B cell (primary cell): ENCODE measurements around the gene EGF. TPM values are rescaled to one million over a fixed set of nuclear protein-coding genes. Genes with fewer than 3 reads are reported as not detected.

Source experiments
- ATAC-seq: fragments of 200-7000 bp; cut with Tn5 transposase; one replicate; pipeline ENCODE4 v1.10.0; 2021; ENCODE audit warnings: low read depth, mild to moderate bottlenecking, moderate number of reproducible peaks, moderate library complexity
- CTCF ChIA-PET: fragments of 350-600 bp; sonication (Branson Sonifier 250); formaldehyde crosslinking; loops from one replicate; lab custom pipeline; 2021; ENCODE audit warnings: antibody characterized with exemption, inconsistent platforms; lab: Charles Lee
- POLR2A ChIA-PET: fragments of 350-600 bp; sonication (Branson Sonifier 250); formaldehyde crosslinking; loops from one replicate; lab custom pipeline; 2021; ENCODE audit warnings: antibody characterized with exemption; lab: Charles Lee
- DNase-seq: peaks from one replicate; pipeline ENCODE4 v3.0.0; 2013
- H2AFZ ChIP-seq: 2 replicates; pipeline ENCODE4 v1.6.1; 2012; ENCODE audit warnings: mild to moderate bottlenecking, low read depth, low read length; ENCODE audit not compliant: insufficient read depth, poor library complexity, severe bottlenecking
- H3K27ac ChIP-seq, 2 donors: 1 replicate in 1 of 2; 2 replicates in 1 of 2; pipeline ENCODE4 v1.5.1; 2012 to 2013; ENCODE audit warnings: low read length in 2 of 2, mild to moderate bottlenecking in 2 of 2, moderate library complexity in 1 of 2
- H3K27me3 ChIP-seq, 4 experiments: fragments of 200-600 bp in 1 of 4; sonication (generic) in 1 of 4; replicated peaks in 1 of 4; 1 replicate in 2 of 4; 2 replicates in 2 of 4; pipeline versions ENCODE4 v1.6.1 to v1.7.0; 2013 to 2016; ENCODE audit warnings: low read length in 3 of 4, mild to moderate bottlenecking in 2 of 4, mixed read lengths in 1 of 4, moderate library complexity in 1 of 4; ENCODE audit not compliant: insufficient read depth in 4 of 4, control insufficient read depth in 3 of 4; ENCODE audit errors: control extremely low read depth in 1 of 4
- H3K36me3 ChIP-seq, 2 experiments: replicated peaks in 1 of 2; 1 replicate in 1 of 2; 2 replicates in 1 of 2; pipeline versions ENCODE4 v1.6.1 to v1.7.1; 2013; ENCODE audit warnings: low read length in 1 of 2; ENCODE audit not compliant: insufficient read depth in 2 of 2, control insufficient read depth in 1 of 2; ENCODE audit errors: control extremely low read depth in 1 of 2, extremely low read depth in 1 of 2
- H3K4me1 ChIP-seq, 2 donors: fragments of 200-600 bp in 1 of 2; sonication (generic) in 1 of 2; 1 replicate in 1 of 2; 2 replicates in 1 of 2; pipeline versions ENCODE4 v1.5.1 to v1.6.1; 2013 to 2017; ENCODE audit warnings: low read length in 2 of 2; ENCODE audit not compliant: control insufficient read depth in 2 of 2, insufficient read depth in 2 of 2
- H3K4me2 ChIP-seq: replicated peaks from 2 replicates; pipeline ENCODE3; 2012; ENCODE audit warnings: mild to moderate bottlenecking, low read depth, low read length; ENCODE audit not compliant: poor library complexity, severe bottlenecking
- H3K4me3 ChIP-seq, 5 experiments: fragments of 200-600 bp in 1 of 5; sonication (generic) in 1 of 5; 1 replicate in 3 of 5; 2 replicates in 2 of 5; pipeline versions ENCODE4 v1.5.1 to v1.7.0; 2011 to 2016; ENCODE audit warnings: low read length in 4 of 5, mild to moderate bottlenecking in 4 of 5, low read depth in 2 of 5, control low read depth in 1 of 5, moderate library complexity in 1 of 5; ENCODE audit not compliant: insufficient read depth in 1 of 5; ENCODE audit errors: control extremely low read depth in 1 of 5, extremely low read depth in 1 of 5
- H3K79me2 ChIP-seq: fragments of 200-600 bp; sonication (generic); one replicate; pipeline ENCODE4 v1.6.0; 2016; ENCODE audit warnings: low read length; ENCODE audit not compliant: control insufficient read depth, insufficient read depth
- H3K9ac ChIP-seq: fragments of 200-600 bp; sonication (generic); 2 replicates; pipeline ENCODE4 v1.6.1; 2017; ENCODE audit warnings: mild to moderate bottlenecking, low read length, moderate library complexity
- H3K9me3 ChIP-seq, 3 donors: one replicate each; pipeline versions ENCODE4 v1.6.1 to v1.7.1; 2013; ENCODE audit warnings: low read length in 2 of 3; ENCODE audit not compliant: control insufficient read depth in 2 of 3, insufficient read depth in 1 of 3; ENCODE audit errors: control extremely low read depth in 1 of 3
- H4K20me1 ChIP-seq: 2 replicates; pipeline ENCODE4 v1.6.0; 2012; ENCODE audit warnings: mild to moderate bottlenecking, low read length; ENCODE audit not compliant: insufficient read depth, control insufficient read depth, poor library complexity, severe bottlenecking
- H3K27ac Mint-ChIP-seq: one replicate; pipeline ENCODE4 v1.8.0; 2021; ENCODE audit warnings: mixed read lengths
- H3K27me3 Mint-ChIP-seq: one replicate; pipeline ENCODE4 v1.8.0; 2021; ENCODE audit warnings: mixed read lengths
- H3K4me1 Mint-ChIP-seq: one replicate; pipeline ENCODE4 v1.8.0; 2021; ENCODE audit warnings: mixed read lengths
- H3K4me3 Mint-ChIP-seq: one replicate; pipeline ENCODE4 v1.8.0; 2021; ENCODE audit warnings: mixed read lengths
- H3K9me3 Mint-ChIP-seq: one replicate; pipeline ENCODE4 v1.8.0; 2022; ENCODE audit warnings: mixed read lengths; ENCODE audit not compliant: insufficient read depth
- EZH2 ChIP-seq: IDR thresholded peaks from 2 replicates; pipeline ENCODE4 v1.6.1; 2012; ENCODE audit warnings: borderline replicate concordance, low read depth, mild to moderate bottlenecking, moderate library complexity, low read length; ENCODE audit not compliant: insufficient read depth, poor library complexity, severe bottlenecking
- WGBS: methylation state at CpG from one replicate; pipeline ENCODE4 v1.1.5; 2013; ENCODE audit warnings: missing lambda C conversion rate; ENCODE audit not compliant: insufficient coverage; 5-methylcytosine and 5-hydroxymethylcytosine counted together
- intact Hi-C: fragments of 100-400 bp; cut with micrococcal nuclease; formaldehyde crosslinking; loops from one replicate; pipeline ENCODE4 v1.10.0; 2022
- polyA plus RNA-seq: library from polyadenylated mRNA; depleted of rRNA; stranded (reverse); fragments of >200 nt; gene quantifications from 2 replicates; pipeline ENCODE4 v1.2.3, GENCODE V29; 2012
- total RNA-seq, 2 donors: library from RNA; stranded (reverse); fragments of 120-200 nt in 1 of 2; gene quantifications; 1 replicate in 1 of 2; 2 replicates in 1 of 2; pipeline versions ENCODE4 v1.2.3 to v1.2.4, GENCODE V29; 2013 to 2022
- TF ChIP-seq, protein P1 (sequence below): fragments of 200-600 bp; IDR thresholded peaks from one replicate; pipeline ENCODE4 v1.8.0; 2022; ENCODE audit warnings: antibody characterized with exemption, mild to moderate bottlenecking

The EGF gene
- total and polyA plus RNA-seq, 2 donors (not counting 1 experiment from before 2014, with no cell fraction given): not detected

DNA sequence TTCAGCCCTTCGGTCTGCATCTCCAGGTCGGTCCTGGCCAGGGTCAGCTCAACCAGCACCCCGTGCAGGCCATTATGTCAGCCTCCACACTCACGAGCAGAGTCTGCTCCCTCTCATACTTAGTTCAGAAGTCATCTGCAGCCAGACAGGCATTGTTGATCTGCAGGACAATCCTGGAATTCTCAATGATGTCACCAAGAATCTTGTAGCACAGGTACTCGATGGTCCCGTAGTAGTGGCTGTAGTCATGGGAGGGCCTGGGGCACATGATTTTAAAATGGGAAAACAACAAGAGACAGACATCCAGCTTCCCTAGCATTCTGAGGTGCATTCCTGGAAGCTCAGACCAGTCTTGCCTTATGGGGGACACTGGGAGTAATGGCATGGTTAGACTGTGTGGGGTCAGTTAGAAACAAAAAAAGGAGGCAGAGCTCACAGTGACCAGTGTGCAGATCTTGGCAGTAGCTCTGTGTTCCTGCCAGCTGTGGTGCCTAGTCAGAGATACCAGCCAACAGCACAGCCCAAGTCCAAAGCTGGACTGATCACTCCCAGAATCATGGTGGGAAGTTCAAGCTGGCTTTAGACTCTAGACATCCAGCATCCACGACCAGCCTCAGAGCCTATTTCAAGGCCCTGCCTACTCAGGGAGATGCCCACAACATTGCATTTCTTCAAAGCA, 32.9 kb upstream of the EGF start:
- peaks cover 0 to 3% (median 0%) of the 10 kb centered on the region in 3 donors for H3K9me3 ChIP-seq
- TF ChIP-seq EZH2: no peak
- TF ChIP-seq, protein P1, sequence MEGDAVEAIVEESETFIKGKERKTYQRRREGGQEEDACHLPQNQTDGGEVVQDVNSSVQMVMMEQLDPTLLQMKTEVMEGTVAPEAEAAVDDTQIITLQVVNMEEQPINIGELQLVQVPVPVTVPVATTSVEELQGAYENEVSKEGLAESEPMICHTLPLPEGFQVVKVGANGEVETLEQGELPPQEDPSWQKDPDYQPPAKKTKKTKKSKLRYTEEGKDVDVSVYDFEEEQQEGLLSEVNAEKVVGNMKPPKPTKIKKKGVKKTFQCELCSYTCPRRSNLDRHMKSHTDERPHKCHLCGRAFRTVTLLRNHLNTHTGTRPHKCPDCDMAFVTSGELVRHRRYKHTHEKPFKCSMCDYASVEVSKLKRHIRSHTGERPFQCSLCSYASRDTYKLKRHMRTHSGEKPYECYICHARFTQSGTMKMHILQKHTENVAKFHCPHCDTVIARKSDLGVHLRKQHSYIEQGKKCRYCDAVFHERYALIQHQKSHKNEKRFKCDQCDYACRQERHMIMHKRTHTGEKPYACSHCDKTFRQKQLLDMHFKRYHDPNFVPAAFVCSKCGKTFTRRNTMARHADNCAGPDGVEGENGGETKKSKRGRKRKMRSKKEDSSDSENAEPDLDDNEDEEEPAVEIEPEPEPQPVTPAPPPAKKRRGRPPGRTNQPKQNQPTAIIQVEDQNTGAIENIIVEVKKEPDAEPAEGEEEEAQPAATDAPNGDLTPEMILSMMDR: no peak
- intact Hi-C loops: no loop called here
- ChIA-PET POLR2A (no interaction called here), CTCF (no interaction called here)
- H3K9ac ChIP-seq: no peak overlapping the region
- Mint-ChIP-seq H3K9me3 (no peaks in the 10 kb centered on the region), H3K27me3 (peaks cover 11% of the 10 kb centered on the region), H3K27ac (no peak overlapping the region), H3K4me1 (no peaks in the 10 kb centered on the region), H3K4me3 (no peak overlapping the region)
- H3K27me3 ChIP-seq: no peaks in the 10 kb centered on the region
- no peaks in the 10 kb centered on the region for H3K4me1 ChIP-seq
- WGBS: 98% methylated on average over 7 of the region's 7 CpGs
- H4K20me1 ChIP-seq: no peaks in the 10 kb centered on the region
- DNase-seq: no peak
- H2AFZ ChIP-seq: no peak overlapping the region
- H3K27ac ChIP-seq: no peak overlapping the region
- H3K79me2 ChIP-seq: no peaks in the 10 kb centered on the region
- no peaks in the 10 kb centered on the region for H3K36me3 ChIP-seq
- no peak for ATAC-seq
- no peak overlapping the region for H3K4me3 ChIP-seq
- no peak overlapping the region for H3K4me2 ChIP-seq

DNA sequence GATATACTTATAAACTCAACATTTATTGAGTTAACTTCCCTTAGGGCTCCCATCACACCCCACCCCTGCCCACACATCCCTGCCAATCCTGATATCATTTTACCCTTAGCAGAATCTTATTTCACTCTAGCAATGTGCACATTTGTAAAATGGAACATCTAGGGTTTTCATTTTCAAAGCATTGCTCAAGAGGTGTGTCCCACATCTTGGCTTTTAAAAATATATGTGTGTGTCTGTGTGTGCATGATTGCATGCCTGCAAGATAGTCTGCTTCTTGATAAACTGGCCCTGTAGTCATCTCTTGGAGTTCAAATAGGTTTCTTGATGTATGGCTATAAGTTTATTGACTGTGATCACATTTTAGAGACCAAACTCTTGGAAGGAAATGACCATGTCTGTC, 26.4 kb upstream of the EGF start:
- POLR2A ChIA-PET: no interaction called here

More for the DNA sequence above, 26.4 kb upstream of the EGF start:
- H3K9me3 ChIP-seq: no peaks in the 10 kb centered on the region
- H3K9ac ChIP-seq: no peak overlapping the region
- no peak for ATAC-seq
- no peaks in the 10 kb centered on the region for H3K36me3 ChIP-seq
- peaks cover 0 to 2% (median 0%) of the 10 kb centered on the region in 4 experiments for H3K27me3 ChIP-seq
- H3K79me2 ChIP-seq: no peaks in the 10 kb centered on the region
- H3K4me2 ChIP-seq: no peak overlapping the region
- H3K4me3 ChIP-seq: no peak overlapping the region
- H3K27ac ChIP-seq: no peak overlapping the region
- no peaks in the 10 kb centered on the region for H3K4me1 Mint-ChIP-seq
- intact Hi-C loops: no loop called here
- H3K4me3 Mint-ChIP-seq: no peak overlapping the region
- no peak overlapping the region for H2AFZ ChIP-seq
- H4K20me1 ChIP-seq: no peaks in the 10 kb centered on the region
- CTCF ChIA-PET: no interaction called here
- no peaks in the 10 kb centered on the region for H3K4me1 ChIP-seq
- H3K9me3 Mint-ChIP-seq: no peaks in the 10 kb centered on the region
- no peak for DNase-seq
- peaks cover 2% of the 10 kb centered on the region for H3K27me3 Mint-ChIP-seq
- H3K27ac Mint-ChIP-seq: no peak overlapping the region
- TF ChIP-seq, protein P1: no peak
- no peak for TF ChIP-seq EZH2
